ENCODE data around the gene LHX4.

LHX4 gene

GRCh38 chr1:180270530-180271271 lies 40.6 kb downstream of the LHX4 start:
- DNase-seq (ENCODE audit: low spot score): no peak

- no peak for DNase-seq (ENCODE audit: low spot score)
Observed at GRCh38 chr1:180271272-180272255, 41.5 kb downstream of the LHX4 start.

- DNase-seq (ENCODE audit: low spot score): no peak
Observed at GRCh38 chr1:180272395-180272794, 42.3 kb downstream of the LHX4 start.

- no peak for DNase-seq (ENCODE audit: low spot score)
Observed at GRCh38 chr1:180273066-180273465, 43.0 kb downstream of the LHX4 start.

- DNase-seq (ENCODE audit: low spot score): no peak
Observed at GRCh38 chr1:180274221-180274620, 44.2 kb downstream of the LHX4 start.

GRCh38 chr1:180275726-180276125 lies 45.7 kb downstream of the LHX4 start:
- DNase-seq (ENCODE audit: low spot score): no peak

GRCh38 chr1:180277476-180278193 lies 47.6 kb downstream of the LHX4 start:
- DNase-seq (ENCODE audit: low spot score): no peak

- no peak for DNase-seq (ENCODE audit: low spot score)
Observed at GRCh38 chr1:180278194-180278515, 48.1 kb downstream of the LHX4 start.

- no peak for DNase-seq (ENCODE audit: low spot score)
Observed at GRCh38 chr1:180278596-180279395, 48.7 kb downstream of the LHX4 start.

- DNase-seq (ENCODE audit: low spot score): no peak
Observed at GRCh38 chr1:180279651-180280050, 49.6 kb downstream of the LHX4 start.

- no peak for DNase-seq (ENCODE audit: low spot score)
Observed at GRCh38 chr1:180280617-180281016, 50.6 kb downstream of the LHX4 start.

- no peak for DNase-seq (ENCODE audit: low spot score)
Observed at GRCh38 chr1:180281490-180281889, 51.4 kb downstream of the LHX4 start.

GRCh38 chr1:180282401-180283044 lies 52.5 kb downstream of the LHX4 start:
- no peak for DNase-seq (ENCODE audit: low spot score)

GRCh38 chr1:180283098-180283497 lies 53.0 kb downstream of the LHX4 start:
- no peak for DNase-seq (ENCODE audit: low spot score)

GRCh38 chr1:180286417-180286816 lies 56.4 kb downstream of the LHX4 start:
- DNase-seq (ENCODE audit: low spot score): no peak

- DNase-seq (ENCODE audit: low spot score): no peak
Observed at GRCh38 chr1:180287988-180288705, 58.1 kb downstream of the LHX4 start.

GRCh38 chr1:180288940-180289339 lies 58.9 kb downstream of the LHX4 start:
- DNase-seq (ENCODE audit: low spot score): no peak

- DNase-seq (ENCODE audit: low spot score): no peak
Observed at GRCh38 chr1:180290265-180291001, 60.4 kb downstream of the LHX4 start.

- no peak for DNase-seq (ENCODE audit: low spot score)
Observed at GRCh38 chr1:180291004-180291403, 60.9 kb downstream of the LHX4 start.
